GM21576 (cell line): ENCODE results near the gene ACACB.

Source experiments
- ATAC-seq: cut with Tn5 transposase; IDR thresholded peaks from one replicate; pipeline ENCODE4 v1.9.1; 2021; ENCODE audit warnings: mild to moderate bottlenecking, moderate library complexity; ENCODE audit not compliant: unreplicated experiment

The ACACB gene

DNA sequence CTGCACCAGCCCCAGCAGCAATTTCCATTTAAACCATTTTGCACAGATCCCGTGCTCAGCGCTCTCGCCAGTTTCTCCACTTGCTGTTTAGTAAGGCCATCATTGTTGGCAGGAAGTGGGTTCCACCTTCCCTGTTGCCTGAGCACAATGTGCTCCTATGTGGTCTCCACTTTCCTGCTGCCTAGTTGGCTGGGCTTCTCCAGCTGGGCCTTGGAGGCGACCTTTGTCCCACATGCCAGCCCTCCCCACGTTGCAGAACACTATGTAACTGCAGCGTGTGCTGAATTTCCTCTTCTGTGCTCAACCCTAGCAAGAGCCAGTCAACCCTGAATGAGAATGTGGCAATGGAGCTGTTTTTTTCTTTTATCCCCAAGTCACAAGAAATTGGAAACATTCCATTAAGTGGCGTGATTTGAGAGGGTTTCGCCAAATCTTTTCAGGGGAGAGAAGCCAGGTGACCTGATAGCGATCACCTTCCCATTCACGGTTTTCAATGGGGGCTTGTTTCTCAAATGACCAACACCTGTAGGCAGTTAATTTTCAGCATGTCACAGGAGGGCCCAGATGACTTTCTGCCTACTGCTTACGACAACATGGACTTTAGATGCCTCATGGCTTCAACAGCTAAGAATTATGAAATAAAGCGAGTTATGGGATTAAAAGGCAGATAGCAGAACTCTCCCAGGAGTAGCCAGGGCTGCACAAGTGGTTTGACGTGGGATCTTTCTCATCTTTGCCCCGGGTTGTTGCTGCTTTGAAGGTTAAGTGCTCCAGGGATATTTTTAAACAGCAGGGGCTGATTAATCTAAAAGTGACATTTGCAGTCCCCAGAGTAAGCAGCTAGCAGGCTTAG lies at the start of gene ACACB:
ACACB (plus strand) TSS at position 830 of the 853 bp plus-strand sequence. CDS start 22,819 bp downstream, outside the sequence.
- no peak for ATAC-seq

DNA sequence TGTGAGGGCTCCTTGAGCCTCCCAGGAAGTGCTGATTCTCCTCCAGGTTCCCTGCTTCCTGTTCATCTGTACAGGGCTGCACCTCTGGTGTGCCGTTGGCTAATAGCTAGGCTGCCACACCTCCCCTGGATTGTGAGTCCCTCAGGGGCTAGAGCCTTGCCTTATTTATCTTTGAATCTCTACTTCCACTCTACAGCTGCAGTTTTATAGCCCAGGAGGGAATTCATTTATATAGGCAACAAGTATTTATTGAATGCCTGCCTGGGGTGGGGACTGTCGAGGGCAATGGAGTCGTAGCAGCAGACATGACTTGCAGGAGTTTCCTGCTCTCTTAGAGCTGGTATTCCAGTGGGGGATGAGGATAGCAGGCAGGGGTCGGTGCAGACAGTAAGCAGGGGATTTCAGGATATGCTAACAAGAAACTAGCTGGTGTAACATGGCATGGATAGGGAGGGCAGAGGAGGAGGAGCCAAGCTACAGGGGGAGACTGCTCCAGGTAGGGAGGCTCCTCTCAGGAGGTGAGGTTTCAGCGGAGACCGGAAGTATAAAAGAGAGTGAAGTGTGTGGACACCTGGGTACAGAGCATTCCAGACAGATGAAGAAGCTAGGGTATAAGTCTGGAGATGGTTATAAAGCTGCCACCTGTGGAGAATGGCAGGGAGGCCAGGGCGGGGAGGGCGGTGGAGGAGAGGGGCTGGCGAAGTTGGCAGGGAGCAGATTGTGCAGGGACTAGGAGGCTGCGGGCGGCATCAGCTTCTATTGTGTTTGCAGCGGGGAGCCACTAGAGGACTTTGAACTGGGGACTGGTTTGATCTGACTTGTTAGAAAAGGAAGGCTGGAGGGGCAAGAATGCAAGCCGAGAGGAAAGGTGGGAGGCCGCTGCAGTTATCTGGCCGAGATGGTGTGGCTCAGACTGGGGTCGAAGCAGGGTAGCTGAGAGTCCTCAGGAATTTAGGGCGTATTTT lies 46.8 kb upstream of the ACACB start:
- no peak for ATAC-seq

DNA sequence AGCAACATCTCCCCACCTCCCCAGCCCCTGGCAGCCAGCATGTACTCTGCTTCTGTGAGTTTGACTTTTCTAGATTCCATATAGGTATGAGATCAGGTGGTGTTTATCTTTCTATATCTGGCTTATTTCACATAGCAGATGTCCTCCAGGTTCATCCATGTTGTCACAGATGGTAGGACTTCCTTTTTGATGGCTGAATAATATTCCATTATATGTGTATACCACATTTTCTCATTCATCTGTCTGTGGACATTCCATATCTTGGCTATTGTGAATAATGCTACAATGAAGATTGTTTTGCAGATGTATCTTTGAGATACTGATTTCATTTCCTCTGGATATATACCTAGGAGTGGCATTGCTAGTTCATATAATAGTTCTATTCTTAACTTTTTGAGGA lies 41.5 kb upstream of the ACACB start:
- ATAC-seq, result no peak

DNA sequence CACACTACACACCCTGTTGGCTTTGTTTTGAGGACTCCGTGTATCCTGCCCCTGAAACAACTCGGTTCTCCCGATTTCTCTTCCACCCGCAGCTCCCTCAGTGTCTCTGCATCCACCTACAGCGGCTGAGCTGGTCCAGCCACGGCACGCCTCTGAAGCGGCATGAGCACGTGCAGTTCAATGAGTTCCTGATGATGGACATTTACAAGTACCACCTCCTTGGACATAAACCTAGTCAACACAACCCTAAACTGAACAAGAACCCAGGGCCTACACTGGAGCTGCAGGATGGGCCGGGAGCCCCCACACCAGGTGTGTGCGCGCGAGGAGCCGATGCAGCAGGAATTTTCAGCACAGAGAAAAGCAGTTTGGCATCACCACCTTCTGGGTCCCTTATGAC lies 33.6 kb upstream of the ACACB start:
- ATAC-seq, result no peak

DNA sequence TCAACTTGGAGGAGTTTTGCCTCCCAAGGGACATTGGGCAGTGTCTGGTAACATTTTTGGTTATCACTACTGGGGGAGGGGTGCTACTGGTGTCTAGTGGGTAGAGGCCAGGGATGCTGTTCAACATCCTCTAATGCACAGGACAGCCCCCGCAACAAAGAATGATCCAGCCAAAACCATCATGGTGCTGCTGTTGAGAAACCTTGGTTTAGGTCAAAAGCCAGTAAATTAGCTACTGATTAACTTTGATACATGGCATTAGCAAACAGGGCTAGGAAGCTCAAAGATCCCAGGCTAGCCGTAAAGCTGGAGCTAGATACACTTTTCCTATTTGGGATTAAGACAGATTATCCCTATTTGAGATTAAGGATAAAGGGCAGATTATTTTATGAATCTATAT lies 32.0 kb upstream of the ACACB start:
- ATAC-seq, result no peak

DNA sequence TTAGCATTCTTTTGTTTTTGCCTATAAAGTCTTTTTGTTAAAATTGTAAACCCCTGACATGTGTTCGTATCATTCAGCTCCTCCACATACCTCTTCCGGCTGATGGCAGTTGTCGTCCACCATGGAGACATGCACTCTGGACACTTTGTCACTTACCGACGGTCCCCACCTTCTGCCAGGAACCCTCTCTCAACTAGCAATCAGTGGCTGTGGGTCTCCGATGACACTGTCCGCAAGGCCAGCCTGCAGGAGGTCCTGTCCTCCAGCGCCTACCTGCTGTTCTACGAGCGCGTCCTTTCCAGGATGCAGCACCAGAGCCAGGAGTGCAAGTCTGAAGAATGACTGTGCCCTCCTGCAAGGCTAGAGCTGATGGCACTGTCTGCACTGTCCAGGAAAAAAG lies 30.8 kb upstream of the ACACB start:
- no peak for ATAC-seq

DNA sequence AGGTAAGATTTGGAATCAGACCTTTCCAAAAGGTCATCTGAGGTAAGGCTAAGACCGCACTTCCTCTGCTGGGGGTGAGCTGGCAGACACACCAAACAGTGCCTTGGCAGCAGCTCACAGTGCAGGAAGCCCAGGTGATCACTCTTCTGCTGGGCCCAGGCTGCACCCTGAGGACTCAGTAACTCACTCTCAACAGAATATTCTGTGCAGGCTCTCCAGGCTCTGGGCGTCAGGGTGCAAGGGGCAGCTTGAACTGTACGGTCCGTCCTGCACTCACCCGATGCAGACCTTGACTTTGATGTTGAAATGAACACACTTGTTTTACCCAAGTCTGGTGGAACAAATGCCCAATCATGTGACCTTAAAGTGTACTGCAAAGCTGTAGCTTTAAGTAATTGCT lies 29.1 kb upstream of the ACACB start:
- no peak for ATAC-seq

DNA sequence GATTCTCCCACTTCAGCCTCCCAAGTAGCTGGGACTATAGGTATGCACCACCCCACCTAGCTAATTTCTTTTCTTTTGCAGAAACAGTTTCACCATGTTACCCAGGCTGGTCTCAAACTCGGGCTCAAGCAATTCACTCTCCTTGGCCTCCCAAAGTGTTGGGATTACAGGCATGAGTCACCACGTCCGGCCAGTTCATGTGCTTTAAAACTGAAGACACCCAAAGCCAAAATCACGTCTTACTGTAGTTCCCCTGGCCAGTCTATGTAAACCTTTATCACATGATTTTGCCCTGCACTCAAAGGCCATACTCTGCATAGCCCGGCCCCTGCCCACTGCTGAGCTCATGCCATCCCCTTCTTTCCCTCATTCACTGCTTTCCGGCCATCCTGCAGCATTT lies 27.6 kb upstream of the ACACB start:
- ATAC-seq, result no peak

DNA sequence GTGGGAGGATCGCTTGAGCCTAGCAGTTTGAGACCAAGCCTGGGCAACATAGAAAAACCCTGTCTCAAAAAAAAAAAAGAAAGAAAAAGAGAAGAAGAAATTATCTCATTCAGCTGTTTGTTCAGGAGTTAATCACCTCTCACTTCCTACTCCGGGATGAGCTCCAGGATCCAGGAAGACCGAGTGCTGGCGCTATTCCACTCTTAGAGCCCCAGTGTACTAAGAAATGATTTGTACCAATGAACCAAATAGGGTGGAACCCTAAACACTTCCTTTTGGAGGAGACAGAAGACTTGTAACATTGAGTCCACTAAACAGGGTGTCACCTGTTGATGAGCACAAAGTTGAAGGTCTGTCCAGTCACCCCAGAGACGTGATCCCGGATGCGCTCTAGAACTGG lies 26.7 kb upstream of the ACACB start:
- ATAC-seq, result no peak

DNA sequence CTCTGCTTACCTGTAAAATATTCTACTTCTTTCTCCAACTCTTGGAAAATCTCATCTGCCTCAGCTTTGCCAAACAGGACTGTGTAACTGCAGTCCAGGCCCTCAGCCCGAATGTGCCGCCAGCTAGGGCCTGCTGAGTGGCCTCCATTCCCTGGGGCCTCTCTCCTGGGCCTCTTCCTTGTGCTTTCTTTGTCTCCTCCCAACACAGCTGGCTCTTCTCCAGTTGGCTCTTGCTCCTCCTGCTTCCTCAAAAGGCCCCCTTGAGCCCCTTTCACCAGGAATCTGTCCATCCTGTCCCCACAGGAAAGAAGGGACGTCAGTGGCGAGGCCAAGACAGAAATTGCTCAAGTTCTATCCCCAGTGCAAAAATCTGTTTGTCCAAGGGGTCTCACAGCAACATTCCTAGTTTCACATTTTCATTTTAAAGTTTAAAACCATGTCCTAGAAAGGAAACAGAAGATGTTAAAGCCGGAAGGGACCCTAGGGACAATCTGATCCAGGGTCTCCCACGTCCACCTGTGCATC lies 23.8 kb upstream of the ACACB start:
- no peak for ATAC-seq

DNA sequence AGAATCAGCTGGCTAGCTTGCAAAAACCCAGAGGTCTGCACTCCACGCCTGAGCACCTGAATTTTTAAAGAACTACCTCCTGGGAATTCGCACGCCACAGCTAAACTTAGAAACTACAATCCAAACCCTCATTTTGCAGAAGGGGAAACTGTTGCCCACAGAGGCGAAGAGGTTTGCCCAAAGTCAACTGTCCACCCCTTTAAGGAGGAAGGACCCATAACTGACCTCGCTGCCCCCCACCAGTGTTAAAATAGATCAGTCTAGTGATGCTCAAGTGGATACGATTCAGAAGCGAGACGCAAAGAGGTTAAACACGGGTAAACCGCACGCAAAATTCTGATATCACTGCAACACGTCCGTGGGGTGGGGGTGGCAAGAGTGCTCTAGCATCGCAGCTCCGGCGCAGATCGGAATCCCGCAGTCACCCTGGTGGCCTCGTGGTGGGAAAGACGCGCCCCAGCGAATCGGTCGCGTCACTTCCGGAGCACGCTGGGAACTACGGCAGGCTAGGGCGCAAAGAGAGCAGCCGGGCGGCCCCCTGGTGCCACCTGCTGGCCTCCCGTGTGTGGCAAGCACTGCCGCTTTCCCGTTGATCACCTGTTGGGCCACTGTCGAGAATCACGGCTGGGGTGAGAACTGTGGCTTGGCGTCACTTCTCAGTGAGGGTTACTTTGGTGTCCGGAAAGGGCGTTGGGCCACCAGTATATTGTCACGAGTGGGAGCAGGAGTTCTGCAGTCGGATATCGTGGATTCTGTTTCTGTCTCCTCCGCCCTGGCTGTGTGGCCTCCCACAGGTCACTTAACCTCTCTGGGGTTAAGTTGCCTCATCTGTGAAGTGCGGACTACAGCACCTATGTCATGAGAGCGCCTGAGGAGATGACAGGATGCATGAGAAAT lies 23.1 kb upstream of the ACACB start, which contains the start of gene ALKBH2:
ALKBH2 (minus strand) TSS at position 451 of the 897 bp plus-strand sequence. CDS start 686 bp downstream, outside the sequence.
- ATAC-seq, result peak; percentile 63

DNA sequence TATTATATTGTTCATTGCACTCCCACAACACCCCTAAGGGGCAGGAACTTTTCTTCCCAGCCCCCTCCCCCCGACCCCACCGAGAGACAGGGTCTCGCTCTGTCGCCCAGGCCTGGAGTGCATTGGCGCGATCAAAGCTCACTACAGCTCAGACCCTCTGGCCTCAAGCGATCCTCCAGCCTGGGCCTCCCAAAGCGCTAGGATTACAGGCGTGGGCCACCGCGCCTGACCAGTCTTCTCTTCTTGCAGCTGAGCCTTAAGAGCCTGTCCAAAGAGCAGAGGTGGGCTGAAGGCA lies 19.3 kb upstream of the ACACB start:
- no peak for ATAC-seq

DNA sequence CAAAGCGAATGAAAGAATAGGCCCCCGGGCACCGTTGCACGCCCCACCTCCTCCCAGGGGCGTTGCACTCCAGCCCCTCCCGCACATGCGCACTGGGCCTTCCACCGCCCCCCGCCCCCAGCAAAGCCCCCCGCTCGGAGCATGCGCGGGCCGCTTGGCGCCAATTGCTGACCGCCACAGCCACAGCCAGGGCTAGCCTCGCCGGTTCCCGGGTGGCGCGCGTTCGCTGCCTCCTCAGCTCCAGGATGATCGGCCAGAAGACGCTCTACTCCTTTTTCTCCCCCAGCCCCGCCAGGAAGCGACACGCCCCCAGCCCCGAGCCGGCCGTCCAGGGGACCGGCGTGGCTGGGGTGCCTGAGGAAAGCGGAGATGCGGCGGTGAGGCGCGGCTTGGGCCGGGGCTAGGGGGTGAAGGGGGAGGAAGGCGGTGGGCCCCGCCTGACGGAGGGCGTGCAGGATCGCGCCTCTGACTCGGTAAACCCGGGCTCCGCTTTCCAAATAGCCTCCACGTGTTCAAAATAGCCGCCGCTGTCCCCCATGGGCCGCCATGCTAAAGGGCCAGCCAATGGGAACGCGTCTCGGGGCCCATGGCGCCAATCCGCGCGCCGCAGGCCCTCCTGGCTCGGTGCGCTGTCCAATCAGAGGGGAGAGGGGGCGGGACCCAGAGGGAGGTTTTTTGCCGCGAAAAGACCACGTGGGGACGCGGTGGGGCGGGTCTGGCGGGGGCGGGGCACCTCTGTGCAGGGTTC lies 18.8 kb upstream of the ACACB start, which contains the start of gene UNG:
UNG (plus strand) TSS at position 163 of the 748 bp plus-strand sequence; CDS start at position 246, 83 bp downstream.
- peak; percentile 91 for ATAC-seq

DNA sequence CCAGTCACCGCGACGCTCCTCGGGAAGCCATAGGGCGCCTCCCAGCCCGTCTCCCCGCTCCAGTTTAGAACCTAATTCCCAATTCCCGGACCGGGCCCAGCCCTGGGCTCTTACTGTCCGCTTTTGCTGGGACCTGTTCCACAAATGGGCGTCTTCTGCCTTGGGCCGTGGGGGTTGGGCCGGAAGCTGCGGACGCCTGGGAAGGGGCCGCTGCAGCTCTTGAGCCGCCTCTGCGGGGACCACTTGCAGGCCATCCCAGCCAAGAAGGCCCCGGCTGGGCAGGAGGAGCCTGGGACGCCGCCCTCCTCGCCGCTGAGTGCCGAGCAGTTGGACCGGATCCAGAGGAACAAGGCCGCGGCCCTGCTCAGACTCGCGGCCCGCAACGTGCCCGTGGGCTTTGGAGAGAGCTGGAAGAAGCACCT lies 18.2 kb upstream of the ACACB start:
- ATAC-seq, result peak; percentile 13

DNA sequence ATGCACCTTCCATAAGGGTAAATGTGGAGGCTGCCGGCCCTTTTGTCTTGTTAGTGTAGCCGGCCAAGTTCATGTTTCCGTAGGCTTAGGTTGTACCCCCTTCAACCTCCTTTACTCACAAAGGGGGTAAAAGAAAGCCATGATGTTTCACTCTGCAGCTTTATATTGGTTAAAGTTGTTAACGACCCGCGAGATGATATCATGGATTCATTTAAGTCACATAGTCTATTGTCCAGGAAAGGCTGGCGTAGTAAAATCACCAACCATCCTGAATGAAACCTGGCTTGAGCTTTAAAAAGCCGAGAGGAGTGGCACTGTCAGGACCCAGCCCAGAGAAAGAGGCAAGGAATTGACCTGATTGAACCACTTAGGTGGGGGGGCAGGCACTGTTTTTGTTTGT lies 17.7 kb upstream of the ACACB start:
- no peak for ATAC-seq

DNA sequence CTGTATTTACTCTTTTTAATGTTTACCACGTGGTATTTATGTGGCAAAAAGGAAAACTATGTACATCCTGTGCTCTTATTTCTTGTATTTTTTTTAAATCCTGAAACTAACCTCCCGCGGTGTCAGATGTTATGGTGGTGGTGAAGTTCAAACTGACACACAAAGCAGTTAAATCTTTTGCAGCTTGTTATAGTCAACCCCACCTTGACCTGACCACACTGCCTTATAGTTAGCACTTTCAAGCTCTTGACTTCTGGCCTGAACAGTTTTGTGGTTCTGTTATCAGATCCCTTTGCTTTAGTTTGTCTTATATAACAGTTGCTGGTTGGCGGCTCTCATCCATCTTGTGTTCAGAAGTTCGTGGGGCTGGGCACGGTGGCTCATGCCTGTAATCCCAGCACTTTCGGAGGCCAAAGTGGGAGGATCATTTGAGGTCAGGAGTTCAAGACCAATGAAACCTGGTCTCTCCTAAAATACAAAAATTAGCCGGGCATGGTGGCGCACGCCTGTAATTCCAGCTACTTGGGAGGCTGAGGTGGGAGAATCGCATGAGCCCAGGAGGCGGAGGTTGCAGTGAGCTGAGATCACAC lies 16.9 kb upstream of the ACACB start:
- ATAC-seq, result no peak

DNA sequence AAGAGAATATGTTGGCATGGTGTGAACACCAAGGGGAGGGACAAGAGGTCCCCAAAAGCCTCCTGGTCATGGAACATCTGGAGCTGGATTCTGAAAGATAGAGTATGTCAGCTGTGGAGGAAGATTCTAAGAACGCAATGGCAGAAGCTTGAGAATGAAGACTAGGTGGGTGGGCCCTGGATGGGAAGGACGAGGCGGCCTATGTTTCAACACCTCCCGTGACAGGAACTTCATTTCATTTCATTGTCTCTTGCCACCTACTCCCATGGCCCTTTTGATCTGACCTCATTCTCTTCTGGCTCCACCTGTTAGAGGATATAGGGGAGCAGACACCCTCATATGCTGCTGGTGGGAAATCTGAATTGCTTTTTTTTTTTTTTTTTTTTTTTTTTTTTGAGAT lies 15.6 kb upstream of the ACACB start:
- no peak for ATAC-seq

DNA sequence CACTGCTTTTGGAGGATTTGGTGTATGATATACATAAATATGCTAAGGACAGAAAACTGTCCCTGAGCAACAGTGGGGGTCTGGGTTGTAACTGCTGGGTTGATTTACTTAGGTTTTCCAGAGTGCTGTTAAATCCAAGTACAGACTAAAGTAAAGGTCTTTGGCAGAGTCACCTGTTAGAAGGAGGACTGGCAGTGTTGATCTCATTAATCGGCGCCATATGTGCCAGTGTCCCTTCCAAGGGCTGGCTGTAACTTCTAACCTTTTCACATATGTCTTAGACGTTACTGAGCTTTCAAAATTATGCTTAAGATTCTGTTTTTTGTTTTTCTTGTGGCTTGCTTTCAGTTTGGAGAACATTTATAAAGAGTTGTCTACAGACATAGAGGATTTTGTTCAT lies 13.9 kb upstream of the ACACB start:
- no peak for ATAC-seq

DNA sequence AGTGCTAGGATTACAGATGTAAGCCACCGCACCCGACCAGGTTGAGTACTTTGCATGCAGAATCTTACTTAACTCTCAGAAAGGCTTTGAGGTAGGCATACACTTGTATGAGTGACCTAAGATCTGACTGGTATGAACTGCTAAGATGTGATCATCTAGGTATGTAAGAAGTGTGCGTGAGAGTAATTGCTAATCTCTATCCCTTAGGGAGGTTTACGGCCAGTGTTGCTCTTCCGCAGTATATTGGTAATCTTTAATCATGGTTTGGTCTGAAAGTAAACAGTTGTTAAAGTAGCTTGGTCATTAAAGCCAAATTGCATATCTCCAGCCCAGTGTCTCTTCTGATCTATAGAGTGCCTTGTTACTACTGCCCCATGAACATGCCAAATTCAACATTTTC lies 11.2 kb upstream of the ACACB start:
- no peak for ATAC-seq
